Lower leg skin (tissue), 3 donors: ENCODE results near the gene UQCR10.

ENCODE experiments used
- POLR2A ChIP-seq, 2 donors: fragments of 450-650 bp; IDR thresholded peaks; one replicate each; pipeline ENCODE4 v1.6.1; 2016 to 2017; ENCODE audit warnings: antibody characterized with exemption in 2 of 2, mild to moderate bottlenecking in 1 of 2, moderate library complexity in 1 of 2
- TF ChIP-seq, protein P1 (sequence below), 3 donors: fragments of 450-650 bp; IDR thresholded peaks; one replicate each; pipeline ENCODE4 v1.5.1; 2016; ENCODE audit warnings: antibody characterized with exemption in 3 of 3, mild to moderate bottlenecking in 3 of 3, moderate library complexity in 2 of 3

DNA sequence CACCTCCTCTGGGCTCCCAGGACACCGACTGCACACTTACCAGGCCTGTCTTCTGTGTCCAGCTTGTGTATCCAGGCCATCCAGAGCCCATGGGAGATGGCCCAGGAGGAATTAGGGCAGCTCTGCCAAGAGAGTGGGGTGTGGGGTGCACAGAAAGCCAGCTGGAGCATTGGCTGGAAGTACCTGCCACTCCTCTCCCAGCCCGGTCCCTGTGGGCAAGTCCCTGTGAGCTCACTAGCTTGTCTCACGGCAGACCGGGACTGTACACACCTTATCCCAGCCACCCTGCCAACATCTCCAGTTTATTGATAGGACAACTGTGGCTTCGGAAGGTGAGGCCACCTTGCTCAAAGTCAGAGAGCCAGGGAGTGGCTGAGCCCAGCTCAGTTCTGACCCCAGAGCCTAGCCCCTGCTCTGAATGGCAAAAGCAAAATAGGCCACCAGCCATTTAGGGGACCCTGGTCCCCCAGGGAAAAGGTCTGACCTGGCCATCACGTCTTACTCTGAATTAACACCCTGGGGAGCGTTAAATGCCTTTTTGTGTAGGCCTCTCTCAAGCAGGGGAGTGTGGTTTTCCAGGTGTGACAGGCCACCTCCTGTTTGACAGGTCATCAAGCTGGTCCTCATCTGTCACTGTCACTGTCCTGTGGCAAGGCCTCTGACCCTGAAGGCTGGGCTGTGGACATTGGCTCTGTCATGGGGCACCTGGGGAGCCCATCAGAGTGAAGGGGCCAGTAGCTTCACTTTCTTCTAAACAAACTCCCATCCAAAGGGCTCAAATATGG, 15.1 kb downstream of the UQCR10 start:
- TF ChIP-seq, protein P1, sequence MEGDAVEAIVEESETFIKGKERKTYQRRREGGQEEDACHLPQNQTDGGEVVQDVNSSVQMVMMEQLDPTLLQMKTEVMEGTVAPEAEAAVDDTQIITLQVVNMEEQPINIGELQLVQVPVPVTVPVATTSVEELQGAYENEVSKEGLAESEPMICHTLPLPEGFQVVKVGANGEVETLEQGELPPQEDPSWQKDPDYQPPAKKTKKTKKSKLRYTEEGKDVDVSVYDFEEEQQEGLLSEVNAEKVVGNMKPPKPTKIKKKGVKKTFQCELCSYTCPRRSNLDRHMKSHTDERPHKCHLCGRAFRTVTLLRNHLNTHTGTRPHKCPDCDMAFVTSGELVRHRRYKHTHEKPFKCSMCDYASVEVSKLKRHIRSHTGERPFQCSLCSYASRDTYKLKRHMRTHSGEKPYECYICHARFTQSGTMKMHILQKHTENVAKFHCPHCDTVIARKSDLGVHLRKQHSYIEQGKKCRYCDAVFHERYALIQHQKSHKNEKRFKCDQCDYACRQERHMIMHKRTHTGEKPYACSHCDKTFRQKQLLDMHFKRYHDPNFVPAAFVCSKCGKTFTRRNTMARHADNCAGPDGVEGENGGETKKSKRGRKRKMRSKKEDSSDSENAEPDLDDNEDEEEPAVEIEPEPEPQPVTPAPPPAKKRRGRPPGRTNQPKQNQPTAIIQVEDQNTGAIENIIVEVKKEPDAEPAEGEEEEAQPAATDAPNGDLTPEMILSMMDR (IDR thresholded peaks at IDR 0.05) = no peak
- TF ChIP-seq POLR2A (IDR thresholded peaks at IDR 0.05) = no peak
